Stimulated activated CD4-positive, alpha-beta T cell treated with anti-CD3 and anti-CD28 coated beads, Interleukin-4, amount 100 ng/mL, for 24 hours (primary cell): ENCODE data around the gene HYAL2.
"Not testable (repeated sequence)": the region's sequence is repeated elsewhere in the genome, so short reads cannot be mapped to it uniquely, and the experiment has no call there.

ENCODE experiments used
- DNase-seq: peaks from one replicate; pipeline ENCODE4 v3.0.0-alpha.2; 2020

HYAL2 gene

GRCh38 chr3:50327129-50327528 lies 4.6 kb upstream of the HYAL2 start:
- DNase-seq = no peak

GRCh38 chr3:50326182-50326541 lies 3.6 kb upstream of the HYAL2 start:
- DNase-seq = no peak

- DNase-seq = no peak
Observed at GRCh38 chr3:50325497-50326181, 3.1 kb upstream of the HYAL2 start.

GRCh38 chr3:50325113-50325480 lies 2.6 kb upstream of the HYAL2 start:
- no peak for DNase-seq

- peak; percentile 70 for DNase-seq
Observed at GRCh38 chr3:50324351-50325112, 2.0 kb upstream of the HYAL2 start.

- no peak for DNase-seq
Observed at GRCh38 chr3:50323614-50324199, 1.2 kb upstream of the HYAL2 start.

- DNase-seq = no peak
Observed at GRCh38 chr3:50323092-50323600, 601 bp upstream of the HYAL2 start.

GRCh38 chr3:50322115-50322385 lies 495 bp downstream of the HYAL2 start:
- no peak for DNase-seq

- DNase-seq = peak; percentile 86
Observed at GRCh38 chr3:50321336-50322114, 1.0 kb downstream of the HYAL2 start.

GRCh38 chr3:50320853-50321335 lies 1.7 kb downstream of the HYAL2 start:
- DNase-seq = peak; percentile 63

- no peak for DNase-seq
Observed at GRCh38 chr3:50319894-50320625, 2.5 kb downstream of the HYAL2 start.

GRCh38 chr3:50319181-50319893 lies 3.2 kb downstream of the HYAL2 start:
- DNase-seq = no peak

- no peak for DNase-seq
Observed at GRCh38 chr3:50318615-50319014, 3.9 kb downstream of the HYAL2 start.

GRCh38 chr3:50318163-50318562 lies 4.4 kb downstream of the HYAL2 start:
- no peak for DNase-seq

GRCh38 chr3:50317300-50317699 lies 5.2 kb downstream of the HYAL2 start:
- DNase-seq = no peak

- DNase-seq = peak; percentile 65
Observed at GRCh38 chr3:50316657-50317242, 5.8 kb downstream of the HYAL2 start.

GRCh38 chr3:50314816-50315215 lies 7.7 kb downstream of the HYAL2 start:
- DNase-seq = no peak

GRCh38 chr3:50314342-50314741 lies 8.2 kb downstream of the HYAL2 start:
- no peak for DNase-seq

- DNase-seq = not testable (repeated sequence)
Observed at GRCh38 chr3:50312041-50312440, 10.5 kb downstream of the HYAL2 start.

GRCh38 chr3:50304601-50305000 lies 17.9 kb downstream of the HYAL2 start:
- DNase-seq = no peak

- DNase-seq = no peak
Observed at GRCh38 chr3:50303013-50303815, 19.3 kb downstream of the HYAL2 start, which contains the start of gene HYAL1. TSS of gene HYAL1 (minus strand) at chr3:50303574. CDS start at chr3:50302956, 618 bp downstream.
